GM18526 (cell line): Measurements from ENCODE around the gene INTS7.

ENCODE experiments used
- POLR2A ChIP-seq: IDR thresholded peaks from 3 replicates; pipeline ENCODE4 v1.6.1; 2011; ENCODE audit not compliant: insufficient read length; ENCODE audit errors: extremely low read depth

The INTS7 gene

DNA sequence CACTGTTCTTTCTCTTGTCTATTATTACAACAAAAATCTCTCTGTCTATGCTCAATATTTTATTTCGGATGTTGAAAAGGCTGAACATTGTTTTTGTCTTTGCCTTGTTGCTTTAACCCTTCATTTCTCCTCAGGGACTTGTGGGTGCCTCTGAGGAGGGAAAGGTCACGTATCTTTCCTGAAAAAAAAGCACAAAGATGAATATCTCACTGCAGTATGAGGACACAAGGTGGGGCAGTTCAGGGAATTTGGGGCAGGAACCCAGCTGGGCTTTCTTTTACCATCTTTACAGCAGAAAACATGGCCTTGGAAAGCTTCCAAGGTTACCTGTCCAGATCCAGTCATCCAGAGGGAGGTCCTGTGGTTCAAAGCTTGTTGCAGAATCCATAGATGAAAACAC, 105.7 kb downstream of the INTS7 start:
- TF ChIP-seq POLR2A, result no peak

DNA sequence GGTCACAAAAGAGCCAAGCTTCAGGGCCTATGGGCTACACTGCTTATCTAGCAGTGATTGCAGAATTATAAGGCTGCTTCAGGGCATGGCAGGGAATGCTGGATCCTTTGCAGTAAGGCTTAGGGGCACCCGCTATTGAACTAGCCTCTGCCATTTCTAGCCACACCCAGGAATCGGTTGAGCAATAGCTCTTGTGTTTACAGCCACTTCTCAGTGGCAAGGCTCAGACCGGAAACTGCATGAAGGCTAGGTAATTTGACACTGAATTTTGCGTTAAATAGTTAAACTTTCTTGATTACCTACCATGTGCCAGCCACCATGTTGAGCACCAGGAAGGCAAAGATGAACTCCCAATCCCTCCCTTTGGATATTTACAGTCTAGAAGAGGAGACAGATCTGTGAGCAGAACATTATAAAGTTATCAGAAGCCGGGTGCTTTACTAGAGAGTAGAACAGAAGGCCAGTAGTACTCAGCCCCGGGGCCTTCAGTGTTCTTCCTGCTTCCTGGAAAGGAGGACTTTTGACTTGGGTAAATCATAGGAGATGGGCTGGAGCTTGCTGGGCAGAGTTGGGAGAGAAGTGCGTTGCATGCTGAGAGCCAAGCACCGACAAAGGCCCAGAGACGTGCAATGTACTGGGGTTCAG, 106.2 kb downstream of the INTS7 start:
- no peak for TF ChIP-seq POLR2A

- TF ChIP-seq POLR2A, result no peak
Observed at GRCh38 chr1:211928290-211928801, 107.0 kb downstream of the INTS7 start.

DNA sequence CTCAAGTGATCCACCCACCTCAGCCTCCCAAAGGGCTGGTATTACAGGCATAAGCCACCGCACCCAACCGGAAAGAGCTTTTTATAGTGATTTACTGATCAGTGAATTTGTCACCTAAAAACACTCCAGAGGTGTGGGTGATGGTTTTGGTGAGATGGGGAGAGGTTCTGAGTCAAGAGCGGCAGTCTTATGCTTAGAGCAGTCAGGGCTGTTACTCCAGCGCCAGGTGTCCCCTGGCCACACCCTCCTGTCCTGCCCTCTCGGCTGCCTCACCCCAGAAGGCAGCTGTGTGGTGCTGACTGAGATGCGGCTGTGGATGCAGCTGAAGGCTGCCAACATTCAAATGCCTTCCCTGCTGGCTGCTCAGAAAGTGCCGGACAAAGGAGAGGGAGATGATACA, 110.3 kb downstream of the INTS7 start:
- no peak for TF ChIP-seq POLR2A

DNA sequence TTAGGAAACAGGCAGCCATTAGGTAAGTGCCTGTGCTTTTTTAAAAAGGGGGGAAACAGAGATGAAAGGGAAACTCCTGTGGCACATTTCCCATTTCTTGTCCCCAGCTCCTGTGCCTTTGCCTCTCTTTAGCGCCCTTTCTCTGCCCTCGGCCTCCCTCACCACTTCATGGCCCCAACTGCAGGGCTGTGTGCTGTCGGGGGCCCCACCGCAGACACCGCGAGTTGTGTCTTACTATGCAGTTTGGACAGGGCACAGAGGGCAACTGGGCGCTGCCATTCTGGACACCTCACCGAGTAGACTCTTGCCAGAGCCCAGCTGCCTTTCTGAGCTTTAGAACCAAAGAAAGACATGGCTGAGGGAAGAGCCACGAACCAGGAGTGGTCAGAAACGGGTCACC, 111.1 kb downstream of the INTS7 start:
- no peak for TF ChIP-seq POLR2A

GRCh38 chr1:211923095-211923494, 112.3 kb downstream of the INTS7 start:
- TF ChIP-seq POLR2A, result no peak

DNA sequence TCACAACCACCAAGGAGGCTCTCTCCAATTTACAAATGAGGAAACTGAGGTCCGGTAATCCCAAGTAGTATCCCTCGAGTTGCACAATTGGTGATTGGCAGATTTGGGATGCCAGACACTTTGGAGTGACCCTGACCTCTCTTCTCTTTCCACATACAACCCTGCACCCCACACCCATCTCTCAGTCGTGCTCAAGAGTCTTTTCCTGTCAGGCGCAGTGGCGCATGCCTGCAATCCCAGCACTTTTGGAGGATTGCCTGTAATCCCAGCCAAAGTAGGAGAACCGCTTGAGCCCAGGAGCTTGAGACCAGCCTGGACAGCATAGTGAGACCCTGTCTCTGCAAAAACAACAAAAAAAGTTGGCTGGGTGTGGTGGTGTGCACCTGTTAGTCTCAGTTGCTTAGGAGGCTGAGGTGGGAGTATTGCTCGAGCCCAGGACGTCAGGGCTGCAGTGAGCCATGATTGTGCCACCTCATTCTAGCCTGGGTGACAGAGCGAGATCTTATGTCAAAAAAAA, 113.7 kb downstream of the INTS7 start:
- no peak for TF ChIP-seq POLR2A

DNA sequence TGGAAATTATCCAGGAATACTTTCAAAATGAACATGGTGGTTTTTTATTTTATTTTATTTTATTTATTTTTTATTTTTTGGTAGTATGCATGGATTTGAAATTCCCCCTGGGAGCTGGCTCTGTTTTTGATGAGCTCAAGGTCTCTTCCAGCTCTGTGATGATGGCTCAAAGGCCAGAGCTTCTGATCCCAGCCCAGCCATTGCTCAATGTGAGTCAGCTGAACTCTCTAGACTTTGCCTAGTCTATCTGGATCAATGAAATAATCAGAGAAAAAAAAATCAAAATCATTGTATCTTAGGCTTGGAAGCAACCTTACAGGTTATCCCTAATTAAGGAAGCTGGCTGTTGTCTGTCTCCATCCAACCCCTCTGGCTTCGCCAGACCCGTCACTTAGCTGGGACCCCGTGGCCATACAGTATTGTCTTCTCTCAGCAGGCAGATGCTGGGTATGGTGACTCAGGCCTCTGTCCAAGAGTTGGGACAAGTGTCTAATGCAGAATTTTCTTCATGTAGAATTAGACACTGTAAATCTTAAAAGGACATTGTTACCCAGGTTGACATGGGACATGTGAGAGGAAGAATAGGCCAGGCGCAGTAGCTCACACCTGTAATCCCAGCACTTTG, 114.6 kb downstream of the INTS7 start:
- TF ChIP-seq POLR2A, result no peak

DNA sequence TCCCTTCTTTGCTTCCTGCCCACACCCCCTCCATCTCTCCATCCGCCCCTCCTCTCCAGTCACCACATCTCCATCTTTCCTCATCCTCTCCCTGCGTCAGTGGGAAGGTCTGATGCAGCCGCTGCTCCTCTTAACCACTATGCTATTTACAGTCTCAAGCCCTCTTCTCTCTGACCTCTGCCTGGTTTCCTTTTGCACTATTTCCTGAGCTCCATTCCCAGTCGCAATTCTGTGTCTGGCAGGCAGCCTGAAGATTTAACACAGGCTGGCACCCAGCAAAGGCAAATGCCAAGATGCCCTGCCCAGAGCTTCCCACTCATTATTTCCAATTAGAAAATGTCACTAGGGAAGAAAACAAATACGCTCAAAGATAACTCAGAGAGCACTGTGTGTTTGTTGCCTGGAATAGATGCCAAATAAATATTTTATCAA, 115.2 kb downstream of the INTS7 start:
- TF ChIP-seq POLR2A, result no peak

- TF ChIP-seq POLR2A, result no peak
Observed at GRCh38 chr1:211918843-211919414, 116.4 kb downstream of the INTS7 start.

- no peak for TF ChIP-seq POLR2A
Observed at GRCh38 chr1:211915924-211916323, 119.4 kb downstream of the INTS7 start.

- no peak for TF ChIP-seq POLR2A
Observed at GRCh38 chr1:211912844-211913432, 122.4 kb downstream of the INTS7 start.

- no peak for TF ChIP-seq POLR2A
Observed at GRCh38 chr1:211912038-211912437, 123.3 kb downstream of the INTS7 start.

- TF ChIP-seq POLR2A, result no peak
Observed at GRCh38 chr1:211910913-211911485, 124.4 kb downstream of the INTS7 start.

GRCh38 chr1:211910113-211910884, 125.1 kb downstream of the INTS7 start:
- TF ChIP-seq POLR2A, result no peak
